ENCODE results near the gene GPC1.
A peak's percentile ranks its signal among the peaks of the same experiment; 100 is the strongest.
"Not testable (repeated sequence)": the region's sequence is repeated elsewhere in the genome, so short reads cannot be mapped to it uniquely, and the experiment has no call there.

Gene GPC1, protein sequence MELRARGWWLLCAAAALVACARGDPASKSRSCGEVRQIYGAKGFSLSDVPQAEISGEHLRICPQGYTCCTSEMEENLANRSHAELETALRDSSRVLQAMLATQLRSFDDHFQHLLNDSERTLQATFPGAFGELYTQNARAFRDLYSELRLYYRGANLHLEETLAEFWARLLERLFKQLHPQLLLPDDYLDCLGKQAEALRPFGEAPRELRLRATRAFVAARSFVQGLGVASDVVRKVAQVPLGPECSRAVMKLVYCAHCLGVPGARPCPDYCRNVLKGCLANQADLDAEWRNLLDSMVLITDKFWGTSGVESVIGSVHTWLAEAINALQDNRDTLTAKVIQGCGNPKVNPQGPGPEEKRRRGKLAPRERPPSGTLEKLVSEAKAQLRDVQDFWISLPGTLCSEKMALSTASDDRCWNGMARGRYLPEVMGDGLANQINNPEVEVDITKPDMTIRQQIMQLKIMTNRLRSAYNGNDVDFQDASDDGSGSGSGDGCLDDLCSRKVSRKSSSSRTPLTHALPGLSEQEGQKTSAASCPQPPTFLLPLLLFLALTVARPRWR

DNA sequence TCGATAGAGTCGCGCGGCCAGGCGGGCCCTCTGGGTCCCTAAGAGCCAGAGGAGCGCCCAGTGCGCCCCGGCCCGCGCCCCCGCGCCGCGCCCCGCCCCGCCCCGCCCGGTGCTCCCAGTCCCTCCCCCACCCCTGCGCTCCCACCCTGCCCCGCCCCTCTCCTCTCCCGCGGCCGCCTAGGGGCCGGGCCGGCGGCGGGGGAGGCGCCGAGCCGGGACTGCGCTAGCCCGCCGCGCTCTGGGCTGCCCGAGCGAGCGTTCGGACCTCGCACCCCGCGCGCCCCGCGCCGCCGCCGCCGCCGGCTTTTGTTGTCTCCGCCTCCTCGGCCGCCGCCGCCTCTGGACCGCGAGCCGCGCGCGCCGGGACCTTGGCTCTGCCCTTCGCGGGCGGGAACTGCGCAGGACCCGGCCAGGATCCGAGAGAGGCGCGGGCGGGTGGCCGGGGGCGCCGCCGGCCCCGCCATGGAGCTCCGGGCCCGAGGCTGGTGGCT is at the start of gene GPC1:
Gene GPC1 (plus strand): TSS at position 207 of the 491 bp plus-strand sequence. CDS start 256 bp downstream, at position 463.
- DNase-seq (ENCODE audit: low read depth, low spot score), result peak; percentile 93

DNA sequence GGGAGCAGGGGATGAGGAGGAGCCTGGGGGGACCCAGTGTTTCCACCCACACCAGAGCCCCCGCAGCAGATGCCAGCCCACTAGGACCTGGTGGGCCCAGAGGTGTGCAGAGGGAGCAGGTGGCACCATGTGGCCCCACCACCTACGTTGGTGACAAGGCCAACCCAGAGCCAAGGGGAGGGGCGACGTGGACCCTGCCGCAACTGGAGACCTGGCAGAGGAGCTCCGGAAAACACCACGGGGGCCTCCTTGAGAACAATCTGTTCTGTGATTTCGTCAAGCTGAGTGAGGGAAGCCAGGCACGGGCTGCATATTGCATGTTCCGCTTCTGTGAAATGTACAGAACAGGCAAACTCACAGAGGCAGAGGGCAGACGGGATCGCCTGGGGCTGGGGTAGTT is 49.1 kb upstream of the GPC1 start:
- DNase-seq (ENCODE audit: low read depth, low spot score), result no peak

DNA sequence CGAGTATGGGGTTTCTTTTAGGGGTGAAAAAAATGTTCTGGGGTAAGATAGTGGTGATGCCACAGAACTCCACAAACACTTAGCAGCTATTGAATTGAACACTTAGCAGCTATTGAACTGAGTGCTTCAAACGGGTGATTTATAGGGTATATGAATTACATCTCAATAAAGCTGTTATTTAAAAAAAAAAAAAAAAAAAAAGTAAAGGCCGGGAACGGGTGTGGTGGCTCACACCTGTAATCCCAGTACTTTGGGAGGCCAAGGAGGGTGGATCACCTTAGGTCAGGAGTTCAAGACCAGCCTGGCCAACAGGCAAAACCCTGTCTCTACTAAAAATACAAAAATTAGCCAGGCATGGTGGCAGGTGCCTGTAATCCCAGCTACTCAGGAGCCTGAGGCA is 48.7 kb upstream of the GPC1 start:
- DNase-seq (ENCODE audit: low read depth, low spot score), result not testable (repeated sequence)

DNA sequence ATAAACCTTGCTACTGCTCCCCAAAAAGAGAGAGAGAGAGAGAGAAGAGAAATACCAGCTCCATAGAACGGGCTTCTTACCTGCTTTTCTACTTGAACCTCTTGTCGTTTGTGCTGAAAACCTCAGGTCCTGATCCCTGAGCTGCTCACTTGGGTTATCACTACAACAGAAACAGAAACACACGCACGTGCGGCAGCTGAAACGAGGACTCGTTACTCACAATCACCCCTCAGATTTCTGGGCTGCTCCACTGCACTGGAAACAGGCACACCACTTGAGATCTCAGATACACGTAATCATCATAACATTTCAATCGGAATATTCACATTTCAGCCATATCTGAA is 48.2 kb upstream of the GPC1 start:
- no peak for DNase-seq (ENCODE audit: low read depth, low spot score)

DNA sequence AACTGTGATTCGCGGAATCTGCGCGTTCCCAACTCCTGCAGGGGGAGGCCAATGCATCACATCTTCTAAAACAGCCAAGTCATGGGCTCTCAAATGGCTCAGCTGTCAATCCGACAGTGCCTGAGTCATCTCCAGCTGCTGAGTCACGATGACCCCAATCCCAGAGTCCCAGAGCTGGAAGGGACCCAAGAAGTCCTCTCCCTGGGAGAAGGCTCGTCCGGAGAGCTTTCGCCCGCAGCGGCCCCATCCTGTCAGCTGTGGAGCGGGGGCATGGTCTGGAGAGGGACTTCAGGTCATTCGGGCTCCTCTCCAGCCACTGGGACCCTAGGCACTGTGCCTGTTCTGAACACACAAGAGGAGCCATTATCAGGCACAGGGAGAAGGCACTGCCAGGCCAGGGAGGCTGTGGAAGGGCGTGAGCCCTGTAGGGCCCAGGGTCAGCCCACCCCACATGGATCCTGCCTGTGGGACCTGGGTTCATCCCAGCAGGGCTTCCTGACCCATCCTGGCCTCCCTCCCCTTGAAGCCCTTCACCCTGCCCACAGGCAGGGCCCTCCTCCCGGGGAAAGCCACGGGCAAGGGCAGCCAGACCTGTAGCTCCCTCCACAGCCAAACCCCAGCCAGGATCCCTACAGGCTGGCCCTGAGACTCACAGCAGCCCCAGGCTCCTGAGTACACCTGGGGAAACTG is 47.6 kb upstream of the GPC1 start:
- DNase-seq (ENCODE audit: low read depth, low spot score), result peak; percentile 93

DNA sequence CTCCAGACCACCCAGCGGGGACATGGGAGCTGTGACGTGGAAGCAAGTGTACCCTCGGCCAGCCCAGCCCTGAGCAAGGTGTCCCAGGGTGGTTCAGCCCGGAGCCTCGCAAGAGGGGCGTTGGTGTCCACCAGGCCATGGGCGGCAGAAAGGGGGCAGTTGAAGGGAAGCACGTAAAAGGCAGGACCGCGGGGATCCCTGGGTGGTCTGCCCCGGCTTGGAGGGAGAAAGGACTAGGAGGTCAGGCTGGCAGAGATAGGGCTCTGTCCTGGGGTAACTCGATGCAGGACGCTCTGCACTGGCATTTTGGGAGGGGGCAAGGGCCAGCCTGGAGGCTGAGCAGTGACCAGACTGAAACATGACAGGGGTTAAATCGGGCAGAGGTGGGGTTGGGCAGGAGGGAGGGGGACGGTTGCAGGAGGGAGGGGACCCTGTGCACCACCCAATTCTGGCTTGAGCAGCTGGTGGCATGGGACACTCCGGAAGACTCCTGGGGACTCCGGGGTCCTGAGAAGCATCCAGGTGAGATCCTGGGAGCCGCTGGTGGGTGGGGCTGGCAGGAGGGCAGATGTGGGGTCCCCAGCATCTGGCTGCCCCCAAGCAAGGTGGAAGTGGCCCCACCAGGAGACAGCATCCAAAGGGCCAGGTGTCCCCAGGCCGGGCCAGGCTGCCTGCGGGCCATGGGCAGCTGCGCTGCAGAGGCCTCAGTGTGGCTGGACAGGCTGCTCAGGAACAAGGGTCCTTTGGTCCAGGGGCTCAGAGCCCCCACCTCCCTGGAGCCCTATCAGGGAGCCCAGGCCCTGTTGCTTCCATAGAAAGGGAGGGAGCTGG is 46.8 kb upstream of the GPC1 start:
- no peak for DNase-seq (ENCODE audit: low read depth, low spot score)

DNA sequence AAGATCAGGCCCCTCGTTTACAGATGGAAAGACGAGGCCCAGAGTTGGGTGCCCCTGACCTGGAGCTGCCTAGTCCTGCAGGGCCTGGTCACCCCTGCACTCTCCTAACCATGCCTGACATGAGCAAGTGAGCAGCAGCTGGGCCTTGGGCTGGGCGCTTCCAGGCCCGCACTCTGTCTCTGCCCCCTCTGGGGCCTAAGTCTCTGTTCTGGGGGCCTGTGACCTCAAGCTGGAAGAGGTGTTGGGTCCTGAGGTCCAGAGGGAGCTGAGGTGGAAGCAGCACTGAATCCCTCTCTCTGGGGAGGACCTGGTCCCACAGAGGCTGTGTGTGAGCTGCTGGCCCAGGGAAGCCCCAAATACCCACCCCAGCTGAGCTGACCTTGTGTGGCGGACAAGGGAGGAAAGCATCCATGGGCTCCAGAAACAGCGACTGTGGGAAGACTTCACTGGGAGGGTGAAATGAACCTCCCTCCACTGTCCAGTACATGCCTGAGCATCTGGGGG is 46.1 kb upstream of the GPC1 start:
- DNase-seq (ENCODE audit: low read depth, low spot score), result no peak

DNA sequence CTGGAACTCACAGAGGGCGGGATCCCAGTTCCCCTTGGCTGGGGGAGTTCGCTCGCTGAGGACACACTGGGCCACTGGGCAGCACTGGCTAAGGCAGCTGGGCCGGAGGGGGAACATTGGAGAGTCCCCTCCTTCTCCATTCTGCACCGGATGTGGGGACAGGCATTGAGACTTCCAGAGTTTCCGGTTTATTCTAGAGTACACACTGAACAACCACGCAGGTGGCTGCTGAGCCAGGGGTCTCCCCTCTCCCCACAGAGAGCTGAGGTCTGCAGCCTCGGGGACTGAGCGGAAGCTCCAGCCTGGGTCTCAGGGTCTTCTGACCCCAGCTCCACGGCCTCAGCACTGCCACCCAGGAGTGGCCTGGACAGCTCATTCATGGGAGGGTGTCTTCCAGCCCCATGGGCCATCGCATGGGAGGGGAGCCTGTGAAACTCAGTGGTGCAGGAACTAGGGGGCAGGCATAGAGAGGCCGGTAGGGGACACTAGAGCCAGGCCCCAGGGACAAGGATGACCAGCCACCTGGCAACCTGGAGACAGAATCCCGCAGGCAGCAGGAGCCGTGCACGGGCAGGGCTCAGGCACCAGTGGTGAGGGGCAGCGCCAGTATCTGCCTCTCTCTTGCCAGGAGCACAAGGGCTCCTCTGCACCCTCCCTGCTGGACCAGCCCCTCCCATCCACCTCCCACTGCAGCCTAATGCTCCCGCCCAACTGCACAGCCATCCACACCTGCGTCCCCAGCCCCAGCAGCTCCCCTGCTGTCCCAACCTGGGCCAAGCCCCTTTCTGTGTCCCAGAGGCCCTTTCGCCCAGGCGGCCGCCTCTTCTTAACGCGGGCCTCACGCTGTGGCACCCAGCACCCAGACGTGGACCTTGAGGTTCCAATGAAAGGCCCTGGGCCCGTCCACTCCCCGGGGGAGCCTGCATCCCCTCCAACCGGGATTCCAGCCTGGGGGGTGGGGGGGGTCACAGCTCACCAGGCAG is 45.1 kb upstream of the GPC1 start:
- no peak for DNase-seq (ENCODE audit: low read depth, low spot score)

DNA sequence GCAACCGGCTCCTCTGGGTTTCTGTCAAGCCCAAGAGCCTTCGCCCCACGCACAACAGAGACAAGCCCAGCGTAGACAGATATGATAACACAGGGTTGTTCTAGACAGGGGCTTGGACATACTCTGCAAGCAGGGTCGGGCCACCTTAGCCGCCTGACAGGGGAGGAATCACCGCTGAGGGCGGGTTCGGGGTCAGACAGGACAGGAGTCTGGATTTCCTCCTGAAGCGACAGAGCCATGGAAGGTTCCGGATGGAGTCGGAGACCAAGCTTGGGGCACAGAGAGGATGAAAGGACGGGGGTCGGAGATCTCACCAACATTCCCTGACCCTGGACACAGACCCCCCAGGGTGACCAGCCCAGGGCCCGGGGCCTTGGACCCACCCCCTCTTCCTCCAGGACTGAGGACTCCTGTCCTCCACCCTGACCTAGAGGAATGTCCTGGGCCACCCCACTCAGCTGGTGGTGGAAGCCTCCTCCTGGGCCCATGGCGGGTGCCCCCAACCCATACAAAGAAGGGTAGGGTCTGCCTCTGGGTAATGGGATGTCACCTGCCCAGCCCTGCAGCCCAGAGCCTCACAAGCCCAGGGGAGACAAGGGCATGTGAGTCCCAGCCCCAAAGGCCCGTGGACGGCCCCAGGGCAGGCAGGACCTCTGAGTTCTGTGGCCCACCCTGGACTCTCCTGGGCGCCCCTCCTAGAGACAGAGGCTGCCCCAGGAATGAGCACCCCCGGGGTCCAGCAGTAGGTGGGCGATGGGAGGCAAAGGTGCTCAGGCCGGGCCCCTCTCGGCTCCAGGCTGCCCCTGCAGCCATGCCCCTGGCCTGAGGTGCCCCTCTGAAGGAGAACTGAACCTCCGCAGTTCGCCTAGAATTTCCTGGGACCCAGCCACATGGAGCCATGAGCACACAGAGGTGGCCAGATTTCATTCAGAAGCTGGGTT is 44.1 kb upstream of the GPC1 start:
- no peak for DNase-seq (ENCODE audit: low read depth, low spot score)

DNA sequence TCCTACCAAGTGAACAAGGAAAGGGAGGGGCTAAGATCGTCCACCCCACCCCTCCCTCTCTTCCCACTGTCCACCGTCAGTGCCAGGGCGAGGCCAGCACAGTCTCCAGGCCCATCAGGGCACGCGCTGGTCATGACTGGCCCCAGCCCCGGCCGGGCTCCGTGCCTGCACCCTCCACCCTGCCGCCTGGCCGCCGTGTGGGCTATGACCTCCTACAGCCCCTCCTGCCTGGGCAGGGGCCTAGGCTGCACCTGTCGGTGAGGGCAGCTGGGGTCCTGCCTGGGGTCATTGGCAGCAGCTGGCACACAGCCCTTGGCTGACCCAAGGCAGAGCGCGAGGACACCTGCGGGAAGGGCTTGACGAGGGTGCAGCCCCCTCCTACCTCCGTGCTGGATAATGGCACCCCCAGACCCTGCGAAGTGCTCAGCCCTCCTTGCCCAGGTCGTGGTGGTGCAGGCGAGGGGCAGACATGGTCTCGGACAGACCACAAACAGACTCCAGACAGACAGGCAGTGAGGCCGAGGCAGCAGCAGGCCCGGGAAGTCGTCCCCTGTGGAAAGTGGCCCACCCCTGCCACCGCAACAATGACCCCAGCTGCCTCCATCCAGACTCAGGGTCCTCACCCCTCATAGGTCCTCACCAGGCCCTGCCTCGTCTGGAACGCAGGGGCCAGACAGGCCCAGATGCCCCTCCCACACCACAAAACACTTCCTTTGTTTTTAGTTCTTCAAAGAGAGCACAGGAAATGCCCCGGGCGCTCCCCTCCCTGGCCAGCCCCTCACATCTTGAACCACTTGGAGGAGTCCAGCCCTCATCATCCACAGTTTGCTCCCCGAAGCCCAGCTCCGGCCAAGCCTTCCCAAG is 43.1 kb upstream of the GPC1 start:
- no peak for DNase-seq (ENCODE audit: low read depth, low spot score)

DNA sequence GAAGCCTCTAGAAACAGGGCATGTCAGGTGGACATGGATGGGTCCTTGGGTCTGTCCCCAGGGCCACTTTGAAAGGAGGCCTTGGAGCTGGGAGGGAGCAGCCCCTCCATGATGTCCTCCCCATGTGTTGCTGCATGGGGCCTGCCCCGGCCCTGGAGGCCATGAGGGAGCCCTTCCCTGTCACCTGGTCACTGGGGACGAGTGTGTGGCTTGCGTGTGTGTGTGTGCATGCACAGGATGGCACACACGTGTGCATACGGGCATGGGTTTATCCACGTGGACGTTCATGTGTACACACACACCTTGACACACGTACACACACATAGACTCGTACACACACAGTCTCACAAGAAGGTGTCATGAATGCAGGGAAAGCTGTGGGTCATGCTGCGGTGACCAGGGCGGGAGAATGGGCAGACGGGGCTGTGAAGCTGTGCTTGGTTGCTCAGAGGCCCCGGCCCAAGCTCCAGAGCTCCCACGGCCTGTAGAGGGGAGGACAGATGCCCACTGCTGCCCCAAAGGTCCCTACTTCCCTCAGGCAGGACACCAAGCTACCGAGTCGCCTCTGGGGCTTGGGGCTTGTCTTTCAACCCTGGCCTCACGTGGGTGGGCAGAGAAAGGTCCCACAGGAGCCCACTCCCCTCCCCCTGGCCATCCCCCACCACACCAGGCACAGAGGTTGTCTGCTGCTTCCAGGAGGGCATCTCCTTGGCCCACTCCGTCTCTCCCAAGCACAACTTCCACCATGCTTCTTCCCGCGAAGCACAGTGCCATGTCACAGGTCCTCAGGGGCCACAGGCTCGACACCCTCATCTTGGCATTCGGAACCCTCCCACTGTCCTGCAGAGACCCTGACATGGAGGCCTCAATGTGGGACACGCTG is 42.3 kb upstream of the GPC1 start:
- DNase-seq (ENCODE audit: low read depth, low spot score), result no peak

DNA sequence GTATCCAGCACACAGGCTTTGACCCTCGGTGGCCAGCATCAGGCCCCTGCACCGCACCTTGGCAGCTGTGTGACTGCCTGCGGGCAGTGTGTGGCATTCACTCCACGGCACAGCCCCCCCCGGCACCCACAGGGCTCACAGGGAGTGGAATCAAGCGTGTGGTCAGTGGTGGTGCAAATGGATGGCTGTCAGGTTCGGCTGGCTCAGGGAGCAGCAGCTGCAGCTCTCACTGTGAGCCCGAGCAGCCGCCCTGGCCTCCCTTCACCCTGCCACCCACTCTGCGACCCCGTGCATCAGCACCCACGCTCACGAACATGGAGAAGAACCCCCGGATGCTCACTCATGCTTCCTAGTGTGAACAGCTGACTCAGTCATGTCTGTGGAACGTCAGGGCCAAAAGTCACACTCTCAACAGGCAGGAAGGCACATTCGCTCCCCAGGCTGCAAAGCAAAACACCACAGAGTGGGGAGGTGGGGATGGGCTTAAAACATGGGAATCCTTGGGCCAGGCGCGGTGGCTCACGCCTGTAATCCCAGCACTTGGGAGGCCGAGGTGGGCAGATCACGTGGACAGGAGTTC is 41.5 kb upstream of the GPC1 start:
- DNase-seq (ENCODE audit: low read depth, low spot score), result no peak

DNA sequence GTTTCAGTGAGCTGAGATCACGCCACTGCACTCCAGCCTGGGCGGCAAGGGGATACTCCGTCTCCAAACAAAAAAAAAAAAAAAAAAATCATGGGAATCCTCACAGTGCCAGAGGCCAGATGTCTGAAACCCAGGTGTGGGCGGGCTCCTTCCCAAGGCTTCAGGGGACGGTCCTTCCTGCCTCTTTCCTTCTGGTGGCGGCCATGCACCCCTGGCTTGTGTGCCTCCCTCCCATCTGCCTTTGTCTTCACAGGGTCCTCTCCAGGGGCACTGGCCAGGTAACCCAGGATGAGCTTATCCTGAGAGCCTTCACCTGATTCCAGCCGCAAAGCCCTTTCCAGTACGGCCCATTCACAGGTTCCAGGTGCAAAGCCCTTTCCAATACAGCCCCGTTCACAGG is 40.9 kb upstream of the GPC1 start:
- no peak for DNase-seq (ENCODE audit: low read depth, low spot score)

DNA sequence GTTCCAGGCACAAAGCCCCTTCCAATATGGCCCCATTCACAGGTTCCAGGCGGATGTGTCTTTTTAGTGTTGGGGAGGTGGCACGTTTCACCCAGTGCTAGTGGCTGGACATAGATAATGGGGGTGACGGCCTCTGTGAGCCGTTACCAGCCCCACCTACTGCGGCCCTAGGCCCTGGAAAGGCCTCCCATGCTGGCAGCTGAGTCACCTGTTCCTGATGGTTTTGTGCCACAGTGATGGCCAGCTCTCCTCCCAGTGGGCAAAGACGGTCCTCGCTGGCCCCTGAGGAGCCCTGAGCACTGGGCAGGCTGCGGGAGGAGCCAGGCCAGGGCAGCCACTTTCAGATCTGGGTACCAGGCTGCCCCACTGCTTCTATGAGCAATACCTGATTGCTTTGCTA is 40.0 kb upstream of the GPC1 start:
- no peak for DNase-seq (ENCODE audit: low read depth, low spot score)

DNA sequence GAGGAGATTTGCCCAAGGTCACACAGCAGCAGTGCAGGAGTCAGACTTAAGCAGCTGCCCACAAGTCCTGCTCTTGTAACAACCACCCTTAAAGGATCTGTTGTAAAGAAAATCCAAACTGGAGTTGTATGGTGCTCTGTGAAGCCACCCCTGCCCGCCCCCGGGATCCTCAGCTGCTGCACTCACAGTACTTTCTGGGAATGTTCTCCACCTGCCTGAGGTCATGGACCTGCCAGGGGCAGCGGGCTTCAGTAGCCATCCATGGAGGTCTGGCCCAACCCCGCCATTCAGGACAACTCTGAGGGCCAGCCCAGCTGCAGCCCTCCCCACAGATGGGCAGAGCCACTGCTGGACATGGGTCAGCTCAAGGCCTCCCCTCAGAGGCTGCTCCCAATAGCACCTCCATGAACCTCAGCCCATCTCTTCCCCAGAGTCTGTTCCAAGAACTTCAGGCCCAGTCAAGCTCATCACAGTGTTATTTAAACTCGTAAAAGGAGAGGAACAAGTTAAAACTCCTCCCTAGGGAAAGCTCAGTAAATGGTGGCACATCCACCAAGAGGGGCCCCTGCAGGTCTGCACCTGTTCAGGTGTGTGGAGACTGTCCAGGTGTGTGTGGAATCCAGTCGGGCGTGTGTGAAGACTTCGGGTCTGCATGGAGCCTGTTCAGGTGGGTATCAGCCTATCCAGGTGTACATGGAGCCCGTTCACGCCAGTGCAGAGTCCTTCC is 39.4 kb upstream of the GPC1 start:
- no peak for DNase-seq (ENCODE audit: low read depth, low spot score)
